Measurements from ENCODE around the gene RREB1.

Gene RREB1

DNA sequence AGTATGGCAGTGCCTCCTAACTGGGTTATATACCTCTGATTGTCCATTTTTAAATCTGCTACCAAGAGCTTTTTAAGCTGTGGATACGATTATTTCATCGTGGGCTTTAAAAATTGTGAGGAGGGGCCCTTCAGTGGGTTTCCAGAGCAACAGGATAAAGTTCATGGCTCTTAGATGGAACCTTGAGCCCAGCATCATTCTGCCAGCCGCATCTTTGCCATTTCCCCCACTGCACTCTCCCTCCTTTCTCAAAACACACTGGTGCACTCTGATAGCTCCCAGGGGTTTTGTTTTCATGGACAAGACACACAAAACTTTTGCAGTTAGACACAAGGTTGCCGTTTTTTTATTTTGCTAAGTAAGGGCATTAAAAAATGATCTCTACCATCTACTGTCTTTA is 54.1 kb downstream of the RREB1 start:
- in situ Hi-C loops (cut with MboI; ENCODE audit: low sequenced_read_pairs): no loop called here

DNA sequence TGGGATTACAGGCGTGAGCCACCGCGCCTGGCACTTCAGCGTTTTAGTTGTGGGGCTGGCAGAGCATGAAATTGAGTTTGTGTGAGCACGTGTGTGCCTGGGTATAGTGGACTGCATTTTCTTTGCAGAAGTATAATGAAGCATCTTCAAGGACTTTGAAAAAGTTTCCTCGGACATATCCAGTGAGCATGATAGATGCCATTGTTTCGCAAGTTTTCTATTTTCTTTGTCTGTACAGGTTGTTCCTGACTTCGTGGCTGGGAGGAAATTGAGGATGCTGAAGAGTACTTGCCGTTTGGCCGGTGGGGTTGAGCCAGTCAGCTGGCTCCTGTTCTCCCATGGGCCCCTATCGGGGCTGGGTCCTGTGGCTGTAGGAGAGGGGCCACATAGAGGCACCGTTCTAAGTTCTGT is 55.9 kb downstream of the RREB1 start:
- in situ Hi-C loops (cut with MboI; ENCODE audit: low sequenced_read_pairs): no loop called here

DNA sequence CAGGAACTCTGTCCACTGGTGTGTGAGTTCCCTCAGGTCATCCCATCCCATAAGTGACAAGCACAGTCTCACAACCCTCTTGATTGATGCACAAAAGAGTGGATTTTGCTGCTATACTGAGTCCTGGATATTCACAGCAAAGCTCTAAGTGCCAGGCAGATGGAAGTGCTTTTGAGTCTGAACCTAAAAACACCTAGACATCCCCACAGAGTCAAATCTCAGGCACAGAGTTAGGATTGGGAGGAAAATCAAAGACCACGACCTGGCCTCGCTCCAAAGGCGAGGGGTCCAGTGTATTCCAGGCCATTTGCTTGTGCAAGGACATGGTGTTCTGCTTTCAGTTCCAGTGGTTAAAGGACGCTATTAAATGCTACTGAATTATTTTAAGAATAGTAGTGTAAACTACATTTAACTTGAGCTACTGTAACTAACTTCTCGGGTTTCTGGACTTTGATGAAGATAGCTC is 56.8 kb downstream of the RREB1 start:
- in situ Hi-C loops (cut with MboI; ENCODE audit: low sequenced_read_pairs): no loop called here

DNA sequence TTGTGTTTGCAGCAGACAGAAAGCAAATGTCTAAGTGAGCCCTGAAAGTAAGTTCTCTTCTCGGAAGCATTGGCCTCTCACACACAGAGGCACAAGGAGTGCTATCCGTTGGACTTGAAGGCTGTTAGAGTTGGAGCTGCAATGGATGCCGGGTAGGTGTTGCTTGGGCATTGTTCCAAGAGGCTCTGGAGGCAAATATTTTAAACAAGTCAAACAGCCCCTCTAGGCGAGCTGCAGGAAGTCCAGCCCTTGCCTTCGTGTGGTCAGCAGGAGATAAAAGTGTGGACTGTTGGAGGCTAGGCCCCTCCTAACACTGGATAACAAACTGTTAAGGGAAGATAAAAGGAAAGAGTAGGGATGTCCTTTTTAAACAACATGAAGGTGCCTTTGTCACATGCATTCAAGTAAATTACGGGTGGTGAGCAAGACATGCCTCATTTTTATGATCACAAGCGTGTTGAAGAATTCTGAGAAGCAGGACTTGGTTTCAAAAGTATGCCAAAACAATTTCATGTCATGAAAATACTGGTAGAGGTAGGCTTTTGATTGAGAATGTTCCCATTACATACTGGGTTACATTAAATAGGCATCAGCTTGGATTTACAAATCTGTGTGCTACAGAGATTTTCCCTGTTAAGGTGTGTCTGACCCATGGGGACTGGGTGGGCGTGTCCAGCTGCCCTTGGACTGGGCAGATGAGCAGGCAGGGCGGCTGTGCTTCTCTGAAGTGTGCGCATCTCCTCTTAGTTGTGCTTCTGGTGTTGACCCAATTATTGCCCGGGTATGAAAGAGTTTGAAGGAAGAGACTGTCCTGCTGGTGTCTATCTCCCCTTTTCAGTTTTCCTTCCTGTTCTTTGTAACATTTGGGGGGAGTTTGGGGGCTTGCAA is 57.5 kb downstream of the RREB1 start:
- in situ Hi-C loops (cut with MboI; ENCODE audit: low sequenced_read_pairs): no loop called here

DNA sequence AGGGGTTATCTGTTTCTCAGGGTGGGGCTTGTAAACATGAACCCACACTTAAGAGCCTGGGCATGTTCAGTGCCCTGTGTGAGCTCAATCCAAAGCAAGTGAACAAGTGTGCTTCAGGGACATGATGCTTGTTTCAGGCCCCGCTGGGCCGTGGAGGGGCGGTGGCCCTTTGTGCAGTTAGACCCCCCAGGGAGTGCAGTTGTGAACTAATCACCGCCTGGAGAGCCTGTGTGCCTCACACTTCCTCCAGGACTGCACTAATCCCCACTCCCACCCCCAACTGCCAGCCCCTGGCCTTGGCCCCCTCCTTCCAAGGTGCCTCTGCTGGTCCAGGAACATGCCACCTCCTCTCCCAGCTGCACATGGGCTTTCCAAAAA is 58.1 kb downstream of the RREB1 start:
- in situ Hi-C loops (cut with MboI; ENCODE audit: low sequenced_read_pairs): no loop called here

DNA sequence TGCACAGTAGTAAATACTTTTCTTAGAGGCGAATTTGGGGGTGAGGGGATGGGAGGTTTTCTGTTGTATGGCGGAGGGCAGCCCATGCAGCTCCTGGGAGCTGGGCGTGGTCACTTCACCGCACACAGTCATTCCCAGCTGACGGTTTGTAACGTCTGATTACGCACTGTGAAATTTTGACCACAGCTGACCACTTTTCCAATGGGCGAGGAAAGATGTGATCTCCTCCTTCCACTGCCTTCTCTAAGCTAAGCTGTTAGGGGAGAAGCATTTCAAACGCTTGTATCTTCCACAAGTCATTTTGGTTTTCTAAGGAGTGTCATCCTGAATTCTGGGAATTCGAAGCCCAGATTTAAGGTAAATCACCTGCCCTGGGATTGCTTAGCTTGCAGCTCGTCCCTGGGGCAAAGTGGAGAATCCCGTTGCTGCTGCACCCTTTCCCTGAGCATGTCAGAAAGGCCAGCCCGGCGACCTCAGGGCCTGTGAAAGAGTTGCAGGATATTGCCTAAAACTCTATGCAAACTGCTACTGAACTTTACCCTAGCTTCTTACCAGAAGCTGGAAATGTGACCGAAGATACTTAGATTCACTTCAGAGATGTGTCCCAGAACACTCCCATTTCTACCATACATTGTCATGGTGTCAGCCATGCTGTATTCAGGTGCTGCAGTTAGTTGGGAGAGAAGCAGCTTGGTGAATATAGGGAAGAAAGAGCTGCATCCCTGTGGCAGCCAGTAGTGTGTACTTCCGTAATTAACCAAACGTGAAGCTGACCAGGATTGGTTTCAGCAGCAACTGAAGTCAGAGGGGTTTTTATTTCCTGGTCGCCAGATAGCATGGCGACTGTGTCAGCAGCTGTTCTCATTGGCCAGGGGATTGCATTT is 58.9 kb downstream of the RREB1 start:
- in situ Hi-C loops (cut with MboI; ENCODE audit: low sequenced_read_pairs): no loop called here

DNA sequence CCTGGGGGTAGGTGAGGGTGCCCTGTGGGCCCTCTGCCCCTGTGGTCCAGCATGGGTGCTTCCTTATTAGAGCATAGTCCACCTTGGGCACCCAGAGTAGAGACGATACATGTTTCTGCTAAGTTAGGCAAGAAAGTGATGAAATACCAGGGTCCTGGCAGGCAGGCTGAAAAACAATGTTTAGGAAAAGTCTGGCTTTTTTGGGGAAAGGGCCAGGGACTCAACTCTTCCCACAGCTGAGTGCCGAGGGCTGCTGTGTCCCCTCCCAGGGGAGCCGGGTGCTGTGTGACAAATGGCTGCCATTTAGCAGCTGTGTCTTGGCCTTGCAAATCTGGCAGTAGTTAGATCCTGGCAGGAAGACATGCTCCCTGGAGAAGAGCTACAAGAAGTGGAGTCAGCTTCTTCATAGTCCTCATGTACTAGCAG is 61.5 kb downstream of the RREB1 start:
- in situ Hi-C loops (cut with MboI; ENCODE audit: low sequenced_read_pairs): no loop called here

DNA sequence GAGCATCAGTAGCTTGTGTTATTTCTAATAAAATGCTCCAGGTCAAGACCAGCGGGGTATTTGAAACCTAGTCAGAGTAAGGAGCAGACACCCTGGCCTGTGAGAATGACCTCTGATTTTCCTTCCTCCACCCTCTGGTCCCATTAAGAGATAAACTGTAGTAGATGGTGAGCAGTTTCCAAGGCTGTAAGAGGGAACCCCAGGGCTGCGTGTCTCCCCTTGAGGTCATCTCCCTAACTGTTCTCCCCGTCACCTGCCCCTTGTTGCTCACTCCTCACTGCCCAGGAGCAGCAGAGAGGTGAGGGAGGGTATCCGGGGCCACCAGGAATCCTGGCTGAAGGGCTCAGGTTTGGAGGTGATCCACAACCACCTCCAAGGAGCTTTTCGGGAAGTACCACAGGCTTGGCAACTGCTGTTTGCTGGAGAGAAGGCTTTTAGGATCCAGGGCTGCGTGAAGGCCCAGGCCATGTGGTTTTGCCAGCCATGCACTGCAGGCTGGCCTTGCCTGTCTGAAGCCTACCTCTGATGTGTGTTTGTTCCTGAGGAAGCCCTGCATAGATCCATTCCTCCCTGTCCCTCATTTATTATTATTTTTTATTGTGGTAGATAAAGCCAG is 62.5 kb downstream of the RREB1 start:
- in situ Hi-C loops (cut with MboI; ENCODE audit: low sequenced_read_pairs): no loop called here

DNA sequence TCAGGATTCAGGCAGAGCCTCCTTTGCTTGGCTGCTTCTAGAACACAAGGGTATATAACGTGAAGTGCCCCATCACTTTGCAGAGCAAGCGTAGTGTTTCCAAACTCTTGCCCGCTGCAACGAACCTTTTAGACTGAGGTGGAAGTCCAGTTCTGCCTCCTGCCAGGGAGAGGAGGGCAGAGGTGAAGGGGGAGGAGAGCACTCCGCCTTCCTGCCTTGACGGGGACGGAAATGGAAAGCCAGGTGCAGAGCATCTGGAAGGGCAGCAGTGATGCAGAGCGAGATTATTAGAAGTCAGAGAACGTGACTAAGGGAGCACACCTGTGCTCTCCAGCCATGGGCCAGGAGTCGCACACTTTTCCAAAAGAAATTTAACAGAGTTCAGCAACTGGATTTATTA is 63.4 kb downstream of the RREB1 start:
- in situ Hi-C loops (cut with MboI; ENCODE audit: low sequenced_read_pairs): no loop called here

DNA sequence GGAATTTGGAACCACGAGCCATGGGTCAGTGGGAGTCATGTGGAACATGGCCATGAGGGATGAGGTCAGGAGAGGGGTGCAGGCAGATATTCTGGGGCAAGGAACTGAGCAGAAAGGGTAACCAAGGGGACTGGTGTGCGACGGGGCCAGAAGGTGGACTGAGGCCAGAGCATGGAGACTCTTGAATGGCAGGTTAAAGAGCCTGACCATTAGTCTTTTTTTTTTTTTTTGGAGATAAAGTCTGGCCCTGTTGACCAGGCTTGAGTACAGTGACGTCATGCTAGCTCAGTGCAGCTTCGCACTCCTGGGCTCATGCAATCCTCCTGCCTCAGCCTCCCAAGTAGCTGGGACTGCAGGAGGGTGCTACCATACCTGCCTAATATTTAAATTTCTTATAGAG is 64.0 kb downstream of the RREB1 start:
- in situ Hi-C loops (cut with MboI; ENCODE audit: low sequenced_read_pairs): no loop called here

DNA sequence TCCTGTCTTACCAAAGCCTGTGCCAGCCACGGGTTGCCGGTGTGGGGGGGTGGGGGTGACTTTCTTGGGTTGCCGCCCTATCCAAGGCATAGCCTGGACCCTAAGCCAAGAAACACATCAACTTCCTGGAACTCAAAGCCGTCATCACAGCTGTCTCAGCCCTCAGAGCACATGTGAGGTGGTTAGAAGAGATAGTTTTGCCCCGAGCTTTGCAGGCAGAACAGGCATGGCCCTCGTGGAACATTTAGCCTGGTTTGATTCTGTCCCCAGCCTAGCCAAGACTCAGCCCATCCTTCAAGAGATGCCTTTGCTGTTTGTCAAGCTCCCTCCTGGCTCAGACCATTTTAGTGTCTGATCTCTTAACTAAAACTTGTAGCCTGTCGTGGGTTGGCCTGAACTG is 64.9 kb downstream of the RREB1 start:
- in situ Hi-C loops (cut with MboI; ENCODE audit: low sequenced_read_pairs): no loop called here

DNA sequence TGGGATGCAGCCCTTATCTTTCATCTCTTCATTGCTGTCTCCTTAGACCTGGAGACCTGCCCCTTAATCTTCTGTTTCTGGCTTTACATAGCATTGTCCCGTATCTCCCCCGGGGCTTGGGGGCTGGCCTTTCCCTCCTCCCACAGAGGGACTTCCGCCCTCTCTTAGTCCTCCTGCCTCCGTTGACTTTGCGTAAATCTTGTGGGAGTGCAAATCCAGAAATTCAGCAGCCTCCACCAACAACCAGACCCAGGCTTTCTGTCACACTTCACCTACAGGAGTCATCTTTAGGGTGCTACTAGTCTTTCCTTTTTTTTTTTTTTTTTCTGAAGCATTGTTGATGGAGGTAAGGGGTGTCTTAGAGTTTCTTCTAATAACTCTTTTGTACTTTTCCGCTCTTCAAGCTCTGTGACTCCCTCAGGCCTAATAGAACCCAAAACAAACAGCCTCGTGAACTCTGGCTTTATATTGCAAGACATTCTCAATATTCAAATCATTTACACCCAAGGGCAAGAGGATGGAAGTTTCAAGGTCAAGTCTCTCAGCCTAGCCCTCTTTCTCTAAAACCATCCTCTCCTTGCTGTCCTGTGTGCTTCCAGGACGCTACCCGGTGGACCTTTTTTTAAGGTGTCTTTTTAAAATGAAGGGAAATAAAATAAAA is 66.2 kb downstream of the RREB1 start:
- in situ Hi-C loops (cut with MboI; ENCODE audit: low sequenced_read_pairs): no loop called here

DNA sequence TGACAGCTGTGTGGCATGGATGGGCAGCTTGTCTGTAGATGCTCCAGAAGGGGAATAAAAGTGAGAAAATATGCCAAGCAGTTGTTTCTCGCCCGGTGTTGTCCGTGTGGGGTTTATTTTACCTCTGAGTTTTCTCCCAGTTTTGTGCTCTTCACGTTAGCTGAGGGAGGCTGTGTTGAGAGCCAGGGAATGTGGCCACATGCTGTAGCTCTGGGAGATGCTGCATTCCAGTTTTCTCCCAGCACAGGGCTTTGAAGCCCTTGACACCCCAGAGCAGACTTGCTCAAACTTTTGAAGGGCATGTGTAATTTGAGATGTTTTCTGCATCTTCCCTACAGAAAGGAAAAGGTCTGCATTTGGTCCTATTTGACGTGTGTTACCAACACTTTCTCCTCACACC is 67.7 kb downstream of the RREB1 start:
- in situ Hi-C loops (cut with MboI; ENCODE audit: low sequenced_read_pairs): no loop called here

DNA sequence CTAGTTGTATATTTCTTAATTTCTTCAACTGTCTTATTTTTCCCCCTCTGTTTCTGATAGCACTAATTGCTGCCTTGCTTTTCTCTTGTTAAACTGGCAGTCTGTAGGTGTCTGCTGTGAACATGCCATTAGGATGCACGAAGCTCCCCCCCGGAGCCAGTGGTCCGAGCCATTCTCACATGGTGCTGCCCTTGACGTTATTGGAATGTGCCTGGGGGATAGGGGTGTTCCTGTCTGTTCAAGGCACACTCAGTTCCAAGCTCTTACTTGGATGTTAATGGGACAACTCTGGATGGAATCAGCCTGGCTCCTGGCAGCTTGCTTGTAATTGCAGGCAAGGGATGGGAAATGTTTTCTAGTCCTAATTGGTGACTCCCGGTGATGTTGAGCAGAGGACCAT is 68.4 kb downstream of the RREB1 start:
- in situ Hi-C loops (cut with MboI; ENCODE audit: low sequenced_read_pairs): no loop called here

DNA sequence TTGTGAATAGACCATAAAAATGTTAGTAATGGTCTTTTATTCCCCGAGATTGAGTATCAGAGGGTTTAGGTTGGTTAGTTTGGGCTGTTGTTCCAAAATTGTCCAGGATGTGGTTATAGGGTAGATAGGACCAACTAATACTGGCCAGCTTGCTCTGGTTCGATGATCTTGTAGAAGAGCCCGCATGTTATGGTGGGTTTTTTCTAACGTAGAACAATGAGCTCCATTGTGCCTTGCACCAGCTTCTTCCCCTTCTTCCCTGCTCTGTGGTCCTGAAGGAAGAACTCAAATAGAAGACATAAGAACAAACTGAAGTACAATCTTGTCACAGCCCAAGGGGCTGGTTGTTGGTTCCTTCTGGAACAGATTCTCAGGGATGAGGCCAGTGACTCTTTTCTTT is 70.5 kb downstream of the RREB1 start:
- in situ Hi-C loops (cut with MboI; ENCODE audit: low sequenced_read_pairs): no loop called here

DNA sequence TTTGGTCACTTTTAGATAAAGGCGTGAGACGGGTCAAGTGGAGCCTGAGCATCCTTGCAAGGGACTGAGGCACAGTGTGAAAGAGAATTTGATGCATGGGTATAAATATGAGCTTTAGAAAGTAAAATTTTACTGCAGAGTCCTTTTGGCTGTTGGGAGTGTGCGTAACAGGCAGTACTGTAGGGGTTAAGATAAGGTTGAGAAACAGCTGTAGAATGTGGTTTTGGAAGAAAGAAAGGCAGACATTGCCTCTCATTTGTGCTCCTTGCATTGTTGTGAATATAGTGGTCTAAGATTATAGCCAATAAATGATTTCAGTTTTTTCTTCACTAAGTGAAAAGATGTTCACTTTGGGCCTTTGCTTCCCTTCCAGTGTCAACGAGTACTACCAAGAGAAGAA is 73.0 kb downstream of the RREB1 start:
- in situ Hi-C loops (cut with MboI; ENCODE audit: low sequenced_read_pairs): no loop called here

DNA sequence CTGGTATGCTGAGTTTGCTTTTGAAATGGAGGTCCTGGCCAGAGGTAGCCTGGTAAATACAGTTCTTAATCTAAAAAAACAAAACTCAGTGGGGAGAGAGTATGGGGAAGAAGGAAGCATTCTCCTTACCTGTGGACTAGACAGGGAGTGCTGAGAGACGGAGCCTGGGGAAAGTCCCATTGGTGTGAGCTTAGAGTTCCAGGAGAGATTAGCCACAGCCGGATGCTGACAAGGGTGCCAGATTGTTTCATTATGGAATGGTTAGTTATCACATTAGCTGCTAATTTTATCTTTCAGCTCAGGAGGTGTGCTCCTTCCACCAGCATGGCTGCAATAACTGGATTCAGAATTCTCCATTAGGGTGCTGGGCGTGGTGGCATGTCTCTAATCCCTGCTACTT is 75.9 kb downstream of the RREB1 start:
- in situ Hi-C loops (cut with MboI; ENCODE audit: low sequenced_read_pairs): no loop called here

DNA sequence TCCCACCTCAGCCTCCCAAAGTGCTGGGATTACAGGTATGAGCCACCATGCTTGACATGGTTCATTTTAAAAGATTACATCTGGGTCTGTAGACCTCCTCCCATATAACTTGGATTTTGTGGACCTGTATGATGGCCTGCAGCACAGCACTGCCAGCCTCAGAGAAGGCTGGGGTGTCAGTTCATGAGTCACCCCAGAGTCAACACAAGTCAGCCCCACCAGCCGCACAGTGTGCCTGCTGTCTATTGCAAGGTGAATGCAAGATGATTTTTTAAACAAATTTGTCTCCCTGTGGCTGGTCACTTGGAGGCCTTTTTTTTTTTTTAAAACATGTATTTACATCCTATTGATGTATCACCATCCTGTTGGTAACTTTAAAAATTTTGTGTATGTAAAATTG is 76.7 kb downstream of the RREB1 start:
- in situ Hi-C loops (cut with MboI; ENCODE audit: low sequenced_read_pairs): no loop called here

DNA sequence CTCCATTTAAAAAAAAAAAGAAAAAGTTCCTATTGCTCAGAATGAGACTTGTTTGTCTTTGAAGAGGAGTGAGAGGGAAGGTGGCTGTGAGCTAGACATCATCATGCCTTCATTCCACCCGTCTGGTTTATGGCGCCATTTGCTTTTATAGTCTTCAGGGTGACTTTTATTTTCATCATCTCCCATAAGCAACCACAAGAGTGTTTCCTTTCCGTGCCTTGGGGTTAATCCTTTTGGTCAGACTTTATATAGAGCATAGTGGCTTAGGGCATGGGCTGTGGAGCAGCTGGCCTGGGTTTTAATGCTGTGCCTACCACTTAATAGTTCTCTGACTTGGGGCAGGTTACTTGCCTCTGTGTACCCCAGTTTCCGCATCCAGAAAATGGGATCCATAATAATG is 77.8 kb downstream of the RREB1 start:
- in situ Hi-C loops (cut with MboI; ENCODE audit: low sequenced_read_pairs): no loop called here

DNA sequence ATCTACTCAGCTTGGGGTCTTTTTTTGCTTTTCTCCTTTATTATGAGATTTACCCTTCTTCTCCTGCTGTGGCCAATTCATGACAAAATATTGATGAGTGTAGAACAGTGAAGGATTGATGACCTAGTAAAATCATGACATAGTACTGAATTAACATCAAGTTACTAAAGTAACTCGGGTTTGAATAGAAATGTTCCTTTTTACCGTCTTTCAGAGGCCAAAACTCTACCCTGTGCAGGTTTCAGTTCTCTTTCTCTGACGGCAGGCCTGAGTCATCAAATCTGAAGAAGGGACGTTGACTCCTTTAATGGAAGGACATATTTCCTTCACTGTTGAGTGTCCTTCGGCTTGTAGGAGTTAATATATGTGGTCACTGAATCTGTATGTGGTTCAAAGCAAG is 80.7 kb downstream of the RREB1 start:
- in situ Hi-C loops (cut with MboI; ENCODE audit: low sequenced_read_pairs): no loop called here

Data from HL-60/S4 (cell line).